GM12878 (cell line): Measurements from ENCODE around the gene LAMC3. TPM values are rescaled to one million over a fixed set of nuclear protein-coding genes. Genes with fewer than 3 reads are reported as not detected.

ENCODE experiments used
- ATAC-seq: fragments of 200-7000 bp; cut with Tn5 transposase; 3 replicates; pipeline ENCODE4 v1.9.1; 2020; ENCODE audit warnings: mild to moderate bottlenecking, moderate library complexity
- BruUV-seq: library from RNA; stranded (reverse); fragments of 400-500 nt; replicated peaks from 2 replicates; lab custom pipeline; 2021; lab: Mats Ljungman, UMichigan
- CTCF ChIA-PET: fragments of 300-600 bp; sonication (Branson Sonifier 250); formaldehyde crosslinking; extraction: SDS; loops from one replicate; lab custom pipeline; 2021; ENCODE audit warnings: inconsistent platforms; lab: Yijun Ruan, JAX
- POLR2A ChIA-PET: fragments of 350-600 bp; formaldehyde crosslinking; extraction: SDS; loops from one replicate; lab custom pipeline; 2021; ENCODE audit warnings: inconsistent platforms; lab: Charles Lee
- RAD21 ChIA-PET: fragments of 300-600 bp; sonication (Branson Sonifier 250); formaldehyde crosslinking; loops from one replicate; lab custom pipeline; 2023; ENCODE audit warnings: antibody characterized with exemption; ENCODE audit not compliant: unreplicated experiment; lab: Charles Lee
- SMC1A ChIA-PET: fragments of 300-600 bp; sonication (Branson Sonifier 250); formaldehyde crosslinking; loops from one replicate; lab custom pipeline; 2023; ENCODE audit not compliant: unreplicated experiment, uncharacterized antibody; lab: Charles Lee
- DNase-seq: peaks from one replicate; pipeline ENCODE4 v3.0.0-alpha.2; 2011; ENCODE audit warnings: low read depth, low spot score
- FAIRE-seq: peaks from 3 replicates; lab custom pipeline; 2011; peaks lifted over from hg19 to GRCh38; lab: Jason Lieb, UNC
- H2AFZ ChIP-seq: 2 replicates; pipeline ENCODE4 v1.6.0; 2011; ENCODE audit warnings: low read depth, low read length, control low read depth; ENCODE audit not compliant: control insufficient read depth
- H3K27ac ChIP-seq: 2 replicates; pipeline ENCODE4 v1.5.1; 2011; ENCODE audit warnings: control low read depth; ENCODE audit not compliant: control insufficient read depth, insufficient read depth
- H3K27me3 ChIP-seq, 2 experiments: replicated peaks in 1 of 2; 2 replicates each; pipeline versions ENCODE4 v1.6.0 to v1.6.1; 2011; ENCODE audit warnings: low read length in 1 of 2; ENCODE audit not compliant: control insufficient read depth in 2 of 2, insufficient read depth in 2 of 2
- H3K36me3 ChIP-seq, 2 experiments: 2 replicates each; pipeline ENCODE4 v1.5.1; 2011; ENCODE audit warnings: low read length in 1 of 2; ENCODE audit not compliant: control insufficient read depth in 2 of 2, insufficient read depth in 2 of 2
- H3K4me1 ChIP-seq: 2 replicates; pipeline ENCODE4 v1.6.1; 2011; ENCODE audit warnings: mild to moderate bottlenecking, low read length, moderate library complexity, mixed read lengths; ENCODE audit not compliant: control insufficient read depth, insufficient read depth
- H3K4me2 ChIP-seq: 2 replicates; pipeline ENCODE4 v1.6.0; 2011; ENCODE audit warnings: control low read depth; ENCODE audit not compliant: control insufficient read depth, insufficient read depth
- H3K4me3 ChIP-seq: fragments of 200-600 bp; sonication (generic); 2 replicates; pipeline ENCODE4 v1.5.1; 2016
- H3K79me2 ChIP-seq: 2 replicates; pipeline ENCODE4 v1.6.0; 2011; ENCODE audit warnings: low read length; ENCODE audit not compliant: control insufficient read depth, insufficient read depth
- H3K9ac ChIP-seq: 2 replicates; pipeline ENCODE4 v1.8.0; 2011; ENCODE audit warnings: low read length, control low read depth, mixed read lengths; ENCODE audit not compliant: control insufficient read depth, insufficient read depth
- H3K9me3 ChIP-seq: replicated peaks from 3 replicates; pipeline ENCODE4 v1.5.1; 2011; ENCODE audit warnings: mild to moderate bottlenecking, low read length; ENCODE audit not compliant: control insufficient read depth, insufficient read depth
- H4K20me1 ChIP-seq: 2 replicates; pipeline ENCODE4 v1.6.0; 2011; ENCODE audit not compliant: control insufficient read depth, insufficient read depth
- CEBPB ChIP-seq, 2 experiments: fragments of 150-350 bp in 1 of 2; IDR thresholded peaks; 2 replicates each; pipeline ENCODE4 v1.6.1; 2012 to 2014; ENCODE audit warnings: low read depth in 2 of 2, low read length in 2 of 2, borderline replicate concordance in 1 of 2, inconsistent platforms in 1 of 2
- DPF2 ChIP-seq: fragments of 450-650 bp; IDR thresholded peaks from 2 replicates; pipeline ENCODE4 v1.6.1; 2017; ENCODE audit warnings: mild to moderate bottlenecking
- E2F8 ChIP-seq: fragments of 450-650 bp; IDR thresholded peaks from 2 replicates; pipeline ENCODE4 v1.6.1; 2018; ENCODE audit warnings: mild to moderate bottlenecking, low read depth, moderate library complexity; ENCODE audit not compliant: partially characterized antibody
- FOS ChIP-seq: IDR thresholded peaks from 3 replicates; pipeline ENCODE4 v1.6.1; 2011; ENCODE audit warnings: borderline replicate concordance; ENCODE audit not compliant: insufficient read length; ENCODE audit errors: extremely low read depth
- JUNB ChIP-seq: IDR thresholded peaks from 2 replicates; pipeline ENCODE4 v1.6.1; 2016; ENCODE audit warnings: antibody characterized with exemption, mild to moderate bottlenecking
- NFXL1 ChIP-seq: fragments of 450-650 bp; IDR thresholded peaks from 2 replicates; pipeline ENCODE4 v1.6.1; 2017; ENCODE audit warnings: antibody characterized with exemption, mild to moderate bottlenecking, borderline replicate concordance
- NRF1 ChIP-seq: conservative IDR thresholded peaks from 2 replicates; pipeline ENCODE4 v1.6.1; 2011; ENCODE audit warnings: mild to moderate bottlenecking, low read depth, low read length, improper control_type of control experiment
- POU2F2 ChIP-seq: IDR thresholded peaks from 3 replicates; pipeline ENCODE4 v1.6.1; 2011; ENCODE audit warnings: low read depth, mild to moderate bottlenecking, low read length, borderline replicate concordance
- REST ChIP-seq: IDR thresholded peaks from 2 replicates; pipeline ENCODE4 v1.6.1; 2012; ENCODE audit warnings: mild to moderate bottlenecking, low read depth, low read length
- TAF1 ChIP-seq: IDR thresholded peaks from 2 replicates; pipeline ENCODE4 v1.6.1; 2011; ENCODE audit warnings: mild to moderate bottlenecking, low read depth, low read length, borderline replicate concordance
- ZBTB40 ChIP-seq: fragments of 450-650 bp; IDR thresholded peaks from 2 replicates; pipeline ENCODE4 v1.6.1; 2016; ENCODE audit warnings: mild to moderate bottlenecking, moderate library complexity, borderline replicate concordance
- WGBS: methylation state at CpG from one replicate; pipeline ENCODE4 v1.1.6; 2016; ENCODE audit warnings: low lambda C conversion rate; ENCODE audit not compliant: insufficient replicate concordance, insufficient coverage; ENCODE audit errors: missing lambda C conversion rate; 5-methylcytosine and 5-hydroxymethylcytosine counted together
- in situ Hi-C: fragments of 300-500 bp; cut with MboI; formaldehyde crosslinking; loops from 9 replicates; pipeline ENCODE4 v1.14.3; 2018; ENCODE audit warnings: mixed read lengths
- intact Hi-C: fragments of 100-400 bp; cut with micrococcal nuclease; formaldehyde crosslinking; loops from one replicate; pipeline ENCODE4 v1.14.2; 2022; ENCODE audit not compliant: unreplicated experiment
- polyA plus RNA-seq, 11 experiments: library from polyadenylated mRNA; depleted of rRNA in 4 of 11; unstranded in 6 of 11; stranded (reverse) in 5 of 11; fragments of >200 nt; fragmentation: Nextera tagmentation in 4 of 11; fragmentation: Illumina TruSeq in 1 of 11; extraction: Ambion mirVana in 4 of 11; extraction: Trizol in 1 of 11; gene quantifications; 1 replicate in 1 of 11; 2 replicates in 10 of 11; pipeline versions ENCODE4 v1.2.1 to v1.2.3, GENCODE V29; 2011 to 2016; ENCODE audit warnings: inconsistent platforms in 2 of 11, missing spikeins in 2 of 11, low read depth in 1 of 11
- total RNA-seq, 4 experiments: library from RNA; depleted of rRNA in 3 of 4; stranded (reverse); fragments of >200 nt in 3 of 4; fragmentation: Illumina TruSeq in 1 of 4; extraction: Trizol in 1 of 4; gene quantifications; 2 replicates each; pipeline versions ENCODE4 v1.2.1 to v1.2.3, GENCODE V29; 2013 to 2021

Gene LAMC3
- total and polyA plus RNA-seq, 10 of the 15 experiments (the other 5 are each of a cell fraction or from before 2014, with no cell fraction given) = under 0.01 to 0.08 TPM; not detected in 8

- TF ChIP-seq E2F8 (no peak), NFXL1 (no peak), NRF1 (no peak), REST (no peak), CEBPB (IDR thresholded peaks at IDR 0.05; ENCODE audit: borderline replicate concordance in 1 of 2, low read depth in 2 of 2, low read length in 2 of 2) (no peak), FOS (no peak), POU2F2 (no peak), JUNB (no peak), TAF1 (no peak), DPF2 (no peak), ZBTB40 (no peak)
- TF ChIP-seq, all 136 proteins: peak for 0
- CTCF ChIA-PET = no interaction called here
- H2AFZ ChIP-seq = no peak overlapping the region
- no peaks in the 10 kb centered on the region; a peak in 1 of 4 replicates for H3K27me3 ChIP-seq
- H3K79me2 ChIP-seq = no peaks in the 10 kb centered on the region
- no peaks in the 10 kb centered on the region for H4K20me1 ChIP-seq
- intact Hi-C loops = no loop called here
- H3K4me3 ChIP-seq = no peak overlapping the region
- no peak overlapping the region for H3K9ac ChIP-seq
- ATAC-seq (no peak), FAIRE-seq (no peak), DNase-seq (no peak)
- no peaks in the 10 kb centered on the region for H3K9me3 ChIP-seq
- H3K36me3 ChIP-seq = no peaks in the 10 kb centered on the region
- WGBS = 36% methylated on average over 25 of the region's 26 CpGs
- no peak overlapping the region for H3K27ac ChIP-seq
- no TSS peak for BruUV-seq
- H3K4me2 ChIP-seq = no peak overlapping the region
- POLR2A ChIA-PET = no interaction called here
- in situ Hi-C loops = no loop called here
- RAD21 ChIA-PET = no interaction called here
- no peaks in the 10 kb centered on the region for H3K4me1 ChIP-seq
- SMC1A ChIA-PET = no interaction called here
Measured at GRCh38 chr9:130990978-130991777, 17.8 kb upstream of the LAMC3 start.
